Keratinocyte (primary cell): ENCODE measurements around the gene ERC2. TPM values are rescaled to one million over a fixed set of nuclear protein-coding genes. Genes with fewer than 3 reads are reported as not detected.

Source experiments
- DNase-seq: peaks from one replicate; pipeline ENCODE4 v3.0.0-alpha.2; 2011; ENCODE audit warnings: low read depth, missing footprints, low spot score
- FAIRE-seq: peaks from 2 replicates; lab custom pipeline; 2011; peaks lifted over from hg19 to GRCh38; lab: Jason Lieb, UNC
- H2AFZ ChIP-seq: 2 replicates; pipeline ENCODE4 v1.6.0; 2012; ENCODE audit warnings: low read length, control low read depth, inconsistent platforms; ENCODE audit not compliant: control insufficient read depth
- H3K27ac ChIP-seq: 2 replicates; pipeline ENCODE4 v1.5.1; 2011; ENCODE audit warnings: low read length; ENCODE audit not compliant: control insufficient read depth, insufficient read depth
- H3K27me3 ChIP-seq: 3 replicates; pipeline ENCODE4 v1.6.0; 2011; ENCODE audit warnings: low read length; ENCODE audit not compliant: control insufficient read depth, insufficient read depth; ENCODE audit errors: extremely low read depth
- H3K36me3 ChIP-seq, 2 experiments: 2 replicates in 1 of 2; 3 replicates in 1 of 2; pipeline ENCODE4 v1.5.1; 2011; ENCODE audit warnings: low read length in 2 of 2, mild to moderate bottlenecking in 1 of 2; ENCODE audit not compliant: control insufficient read depth in 2 of 2, insufficient read depth in 2 of 2; ENCODE audit errors: extremely low read depth in 1 of 2
- H3K4me1 ChIP-seq: 3 replicates; pipeline ENCODE4 v1.5.1; 2011; ENCODE audit warnings: low read length; ENCODE audit not compliant: control insufficient read depth, insufficient read depth; ENCODE audit errors: extremely low read depth
- H3K4me2 ChIP-seq: 3 replicates; pipeline ENCODE4 v1.6.0; 2011; ENCODE audit warnings: low read depth, low read length; ENCODE audit not compliant: control insufficient read depth, insufficient read depth; ENCODE audit errors: extremely low read depth
- H3K4me3 ChIP-seq, 3 experiments: fragments of 200-600 bp in 1 of 3; sonication (generic) in 1 of 3; 2 replicates in 2 of 3; 3 replicates in 1 of 3; pipeline ENCODE4 v1.5.1; 2011 to 2016; ENCODE audit warnings: low read length in 3 of 3, mild to moderate bottlenecking in 3 of 3, control low read depth in 2 of 3, inconsistent platforms in 1 of 3, low read depth in 1 of 3, mixed read lengths in 1 of 3, mixed run types in 1 of 3, moderate library complexity in 1 of 3; ENCODE audit not compliant: control insufficient read depth in 2 of 3, insufficient read depth in 2 of 3; ENCODE audit errors: extremely low read depth in 1 of 3
- H3K79me2 ChIP-seq: 2 replicates; pipeline ENCODE4 v1.6.0; 2012; ENCODE audit warnings: low read length; ENCODE audit not compliant: control insufficient read depth, insufficient read depth
- H3K9ac ChIP-seq: 3 replicates; pipeline ENCODE4 v1.6.0; 2011; ENCODE audit warnings: low read length; ENCODE audit not compliant: control insufficient read depth, insufficient read depth; ENCODE audit errors: extremely low read depth
- H3K9me1 ChIP-seq: 3 replicates; pipeline ENCODE4 v1.6.0; 2011; ENCODE audit warnings: low read length; ENCODE audit not compliant: control insufficient read depth, insufficient read depth; ENCODE audit errors: extremely low read depth
- H3K9me3 ChIP-seq: 2 replicates; pipeline ENCODE4 v1.5.1; 2012; ENCODE audit warnings: low read depth, low read length; ENCODE audit not compliant: control insufficient read depth
- H4K20me1 ChIP-seq: 3 replicates; pipeline ENCODE4 v1.6.0; 2011; ENCODE audit warnings: low read length; ENCODE audit not compliant: control insufficient read depth, insufficient read depth; ENCODE audit errors: extremely low read depth
- CTCF ChIP-seq, 3 experiments: IDR thresholded peaks in 1 of 3; conservative IDR thresholded peaks in 1 of 3; optimal IDR thresholded peaks in 1 of 3; 2 replicates in 2 of 3; 3 replicates in 1 of 3; pipeline versions ENCODE3 to v1.5.1; 2011; ENCODE audit warnings: low read length in 3 of 3, mild to moderate bottlenecking in 3 of 3, moderate library complexity in 2 of 3, control low read depth in 1 of 3, inconsistent platforms in 1 of 3; ENCODE audit not compliant: insufficient read depth in 2 of 3; ENCODE audit errors: extremely low read depth in 1 of 3
- EZH2 ChIP-seq: IDR thresholded peaks from one replicate; pipeline ENCODE4 v1.6.1; 2012; ENCODE audit warnings: inconsistent platforms, mild to moderate bottlenecking, low read length, moderate library complexity
- dilution Hi-C: fragments of 300-500 bp; cut with MboI; formaldehyde crosslinking; loops from one replicate; pipeline ENCODE4 v1.7.0; 2020; ENCODE audit warnings: low sequenced_read_pairs; ENCODE audit not compliant: extremely low pct_ligation_motif_present
- polyA plus RNA-seq, 5 experiments: library from polyadenylated mRNA; depleted of rRNA in 3 of 5; stranded (reverse) in 3 of 5; stranded (forward) in 1 of 5; unstranded in 1 of 5; fragments of >200 nt; gene quantifications; 1 replicate in 1 of 5; 2 replicates in 3 of 5; 3 replicates in 1 of 5; pipeline versions ENCODE4 v1.2.1 to v1.2.3, GENCODE V29; 2011 to 2012; ENCODE audit warnings: missing spikeins in 2 of 5, low read depth in 1 of 5, low replicate concordance in 1 of 5

Gene ERC2
- polyA plus RNA-seq, 1 donor (not counting 4 experiments of a cell fraction or from before 2014, with no cell fraction given) = 0.08 TPM

- Histone ChIP-seq H3K36me3 (no peaks in the 10 kb centered on the region), H3K4me1 (no peaks in the 10 kb centered on the region), H3K27me3 (no peaks in the 10 kb centered on the region), H3K4me3 (no peak overlapping the region), H3K9me1 (no peaks in the 10 kb centered on the region), H3K27ac (no peak overlapping the region), H3K9ac (no peak overlapping the region), H2AFZ (no peak overlapping the region), H3K9me3 (no peaks in the 10 kb centered on the region), H3K79me2 (no peaks in the 10 kb centered on the region), H3K4me2 (no peak overlapping the region), H4K20me1 (no peaks in the 10 kb centered on the region)
- dilution Hi-C loops = no loop called here
- no peak for FAIRE-seq
- TF ChIP-seq CTCF (optimal IDR thresholded peaks at IDR 0.05 in 1 of 3, IDR thresholded peaks at IDR 0.05 in 1 of 3, conservative IDR thresholded peaks at IDR 0.05 in 1 of 3; ENCODE audit: extremely low read depth in 1 of 3, insufficient read depth in 2 of 3, low read length in 3 of 3) = no peak
- no peak for TF ChIP-seq EZH2
- no peak for DNase-seq
Observed at GRCh38 chr3:56309465-56309864, 158.8 kb downstream of the ERC2 start.

GRCh38 chr3:56308471-56308870 lies 159.8 kb downstream of the ERC2 start:
- dilution Hi-C loops = no loop called here
- no peak for FAIRE-seq

More at GRCh38 chr3:56308471-56308870, 159.8 kb downstream of the ERC2 start:
- no peak for DNase-seq
- H3K4me1 ChIP-seq = no peaks in the 10 kb centered on the region
- no peaks in the 10 kb centered on the region for H3K79me2 ChIP-seq
- no peak overlapping the region for H3K27ac ChIP-seq
- H2AFZ ChIP-seq = no peak overlapping the region
- no peaks in the 10 kb centered on the region for H4K20me1 ChIP-seq
- H3K4me3 ChIP-seq = no peak overlapping the region
- TF ChIP-seq EZH2 (no peak), CTCF (optimal IDR thresholded peaks at IDR 0.05 in 1 of 3, IDR thresholded peaks at IDR 0.05 in 1 of 3, conservative IDR thresholded peaks at IDR 0.05 in 1 of 3; ENCODE audit: extremely low read depth in 1 of 3, insufficient read depth in 2 of 3, low read length in 3 of 3) (no peak)
- no peak overlapping the region for H3K9ac ChIP-seq
- H3K9me1 ChIP-seq = no peaks in the 10 kb centered on the region
- H3K4me2 ChIP-seq = no peak overlapping the region
- no peaks in the 10 kb centered on the region for H3K27me3 ChIP-seq
- H3K36me3 ChIP-seq = no peaks in the 10 kb centered on the region
- no peaks in the 10 kb centered on the region for H3K9me3 ChIP-seq
